NT2/D1 (cell line): ENCODE measurements around the gene CXXC5.
A peak's percentile ranks its signal among the peaks of the same experiment; 100 is the strongest.

Source experiments
- DNase-seq: peaks from one replicate; pipeline ENCODE4 v3.0.0-alpha.2; 2011; ENCODE audit warnings: low read depth, low spot score
- H3K27me3 ChIP-seq: 2 replicates; pipeline ENCODE4 v1.6.0; 2011; ENCODE audit warnings: mild to moderate bottlenecking; ENCODE audit not compliant: insufficient read length, insufficient read depth
- H3K36me3 ChIP-seq: 2 replicates; pipeline ENCODE4 v1.6.1; 2011; ENCODE audit warnings: mild to moderate bottlenecking, low read length, mixed read lengths; ENCODE audit not compliant: insufficient read depth, insufficient read length
- H3K4me1 ChIP-seq: 2 replicates; pipeline ENCODE4 v1.5.1; 2011; ENCODE audit not compliant: insufficient read depth, insufficient read length
- H3K4me3 ChIP-seq: 2 replicates; pipeline ENCODE4 v1.5.1; 2011; ENCODE audit warnings: low read depth; ENCODE audit not compliant: insufficient read length
- H3K9ac ChIP-seq: 2 replicates; pipeline ENCODE4 v1.6.0; 2011; ENCODE audit warnings: low read depth; ENCODE audit not compliant: insufficient read length
- H3K9me3 ChIP-seq: 2 replicates; pipeline ENCODE4 v1.5.1; 2011; ENCODE audit warnings: mild to moderate bottlenecking, low read length; ENCODE audit not compliant: insufficient read depth
- SUZ12 ChIP-seq: IDR thresholded peaks from 2 replicates; pipeline ENCODE4 v1.6.1; 2011; ENCODE audit not compliant: insufficient read length, insufficient read depth; ENCODE audit errors: extremely low read depth
- YY1 ChIP-seq: IDR thresholded peaks from 2 replicates; pipeline ENCODE4 v1.6.1; 2011; ENCODE audit not compliant: insufficient read length, insufficient read depth
- ZNF274 ChIP-seq: IDR thresholded peaks from 2 replicates; pipeline ENCODE4 v1.6.1; 2011; ENCODE audit warnings: mild to moderate bottlenecking, low read depth, low read length

Gene CXXC5

GRCh38 chr5:139650031-139650688 is 2.0 kb downstream of the CXXC5 start:
- TF ChIP-seq SUZ12 (no peak), ZNF274 (no peak), YY1 (no peak)
- no peaks in the 10 kb centered on the region for H3K9me3 ChIP-seq
- DNase-seq = no peak
- H3K4me1 ChIP-seq = peaks cover 32% of the 10 kb centered on the region
- peak overlapping the region; percentile 76 for H3K4me3 ChIP-seq
- H3K9ac ChIP-seq = peak overlapping the region; percentile 85
- H3K27me3 ChIP-seq = peaks cover 18% of the 10 kb centered on the region
- H3K36me3 ChIP-seq = peaks cover 5% of the 10 kb centered on the region

DNA sequence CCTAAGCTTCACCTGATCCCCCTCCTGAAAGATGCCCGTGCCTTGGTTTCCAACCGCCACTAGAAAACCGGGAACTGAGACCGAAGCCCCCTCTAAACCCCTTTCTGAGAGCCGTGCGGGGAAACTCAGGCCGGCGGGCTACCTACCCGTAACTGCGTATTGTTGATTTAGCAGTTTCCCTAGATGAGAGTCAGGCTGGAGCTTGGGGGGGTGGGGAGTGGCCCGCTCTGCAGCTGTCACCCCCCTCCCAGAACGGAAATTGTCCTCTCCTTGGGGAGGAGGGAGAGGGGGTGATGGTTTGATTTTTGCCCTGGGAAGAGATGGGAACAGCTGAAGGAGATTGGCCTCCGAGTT is 2.5 kb downstream of the CXXC5 start:
- Histone ChIP-seq H3K4me1 (peaks cover 32% of the 10 kb centered on the region), H3K36me3 (peaks cover 5% of the 10 kb centered on the region), H3K9me3 (no peaks in the 10 kb centered on the region), H3K4me3 (peak overlapping the region; percentile 76), H3K27me3 (peaks cover 13% of the 10 kb centered on the region), H3K9ac (peak overlapping the region; percentile 72)
- DNase-seq = no peak
- TF ChIP-seq SUZ12 = no peak
- TF ChIP-seq ZNF274 = no peak
- TF ChIP-seq YY1 = no peak

DNA sequence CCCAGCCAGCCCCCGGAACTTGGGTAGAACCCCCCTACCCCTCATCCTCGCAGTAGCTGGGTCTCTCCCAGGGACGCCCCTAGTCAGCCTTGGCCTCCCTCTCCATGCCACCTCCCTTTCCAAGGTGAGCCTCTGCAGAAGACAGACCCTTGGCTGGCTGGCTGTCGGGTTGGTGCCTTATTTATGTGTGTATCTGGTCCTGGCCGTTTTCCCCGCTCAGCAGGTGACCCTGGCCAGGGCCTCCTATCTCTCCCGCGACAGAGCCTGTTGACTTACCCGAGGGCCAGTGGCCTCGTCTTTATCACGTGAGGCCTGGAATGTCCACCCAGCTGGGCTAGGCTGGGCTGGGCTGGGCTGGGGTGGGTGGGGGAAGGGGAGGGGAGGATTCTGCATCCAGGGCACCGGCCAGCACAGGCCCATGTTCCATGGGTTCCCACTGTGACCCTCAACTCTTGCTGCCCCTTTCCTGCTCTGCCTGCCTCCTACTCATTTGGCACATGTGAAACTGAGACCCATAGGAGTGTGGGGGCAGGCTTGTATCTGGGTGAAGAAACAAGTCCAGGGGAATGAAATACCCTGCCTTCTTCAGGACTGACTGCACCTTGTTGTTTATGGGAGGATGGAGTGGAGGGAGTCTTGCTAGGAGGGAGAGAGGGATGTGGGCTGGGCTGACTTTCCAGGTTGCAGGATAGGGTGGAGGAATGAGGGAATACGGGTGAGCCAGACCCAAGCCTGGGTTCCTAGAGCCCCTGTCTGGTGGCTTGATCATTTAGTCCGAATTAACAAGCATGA is 3.1 kb downstream of the CXXC5 start:
- Histone ChIP-seq H3K4me3 (peak overlapping the region; percentile 76), H3K9me3 (no peaks in the 10 kb centered on the region), H3K4me1 (peaks cover 36% of the 10 kb centered on the region), H3K36me3 (peaks cover 9% of the 10 kb centered on the region), H3K27me3 (peaks cover 8% of the 10 kb centered on the region), H3K9ac (peak overlapping the region; percentile 72)
- DNase-seq = no peak
- TF ChIP-seq YY1 = no peak
- no peak for TF ChIP-seq SUZ12
- TF ChIP-seq ZNF274 = no peak

GRCh38 chr5:139651853-139652787 is 4.0 kb downstream of the CXXC5 start:
- no peak for DNase-seq
- H3K27me3 ChIP-seq = no peaks in the 10 kb centered on the region
- no peaks in the 10 kb centered on the region for H3K9me3 ChIP-seq
- peak overlapping the region; percentile 17 for H3K9ac ChIP-seq
- H3K4me3 ChIP-seq = peak overlapping the region; percentile 9
- TF ChIP-seq ZNF274 (no peak), SUZ12 (no peak), YY1 (no peak)
- H3K36me3 ChIP-seq = peaks cover 12% of the 10 kb centered on the region
- peaks cover 32% of the 10 kb centered on the region for H3K4me1 ChIP-seq

DNA sequence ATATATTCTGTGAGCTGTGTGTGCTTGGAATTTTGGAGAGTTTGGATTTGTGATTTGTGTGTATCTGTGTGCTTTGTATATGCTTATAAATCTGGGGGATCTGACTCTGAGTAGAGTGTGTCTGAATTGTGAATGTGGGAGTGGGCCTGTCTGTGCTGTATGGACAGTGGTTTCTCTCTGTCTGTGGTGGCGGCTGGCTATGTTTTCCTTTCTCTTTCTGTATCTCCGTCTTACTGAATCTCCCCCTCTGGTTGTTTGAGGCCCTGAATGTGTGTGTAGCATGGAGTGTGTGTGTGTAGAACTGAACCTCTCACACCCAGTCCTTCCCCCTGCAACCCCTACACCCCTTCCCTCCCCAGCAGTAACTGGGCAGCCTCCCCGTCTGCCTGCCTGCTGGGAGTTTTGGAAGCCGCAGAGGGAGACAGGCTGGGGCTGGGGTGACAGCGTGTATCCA is 4.7 kb downstream of the CXXC5 start:
- H3K36me3 ChIP-seq = peaks cover 12% of the 10 kb centered on the region
- DNase-seq = no peak
- no peak overlapping the region for H3K4me3 ChIP-seq
- H3K4me1 ChIP-seq = peaks cover 36% of the 10 kb centered on the region
- H3K9me3 ChIP-seq = no peaks in the 10 kb centered on the region
- no peak for TF ChIP-seq YY1
- no peak for TF ChIP-seq SUZ12
- TF ChIP-seq ZNF274 = no peak
- no peaks in the 10 kb centered on the region for H3K27me3 ChIP-seq
- peak overlapping the region; percentile 17 for H3K9ac ChIP-seq

GRCh38 chr5:139653616-139654015 is 5.5 kb downstream of the CXXC5 start:
- Histone ChIP-seq H3K9ac (peak overlapping the region; percentile 56), H3K27me3 (no peaks in the 10 kb centered on the region), H3K9me3 (no peaks in the 10 kb centered on the region), H3K4me3 (no peak overlapping the region), H3K4me1 (peaks cover 39% of the 10 kb centered on the region), H3K36me3 (peaks cover 12% of the 10 kb centered on the region)
- DNase-seq = no peak
- no peak for TF ChIP-seq SUZ12
- TF ChIP-seq ZNF274 = no peak
- TF ChIP-seq YY1 = no peak
